ENCODE data around the gene NIPAL3.
A peak's percentile ranks its signal among the peaks of the same experiment; 100 is the strongest.

Gene NIPAL3

DNA sequence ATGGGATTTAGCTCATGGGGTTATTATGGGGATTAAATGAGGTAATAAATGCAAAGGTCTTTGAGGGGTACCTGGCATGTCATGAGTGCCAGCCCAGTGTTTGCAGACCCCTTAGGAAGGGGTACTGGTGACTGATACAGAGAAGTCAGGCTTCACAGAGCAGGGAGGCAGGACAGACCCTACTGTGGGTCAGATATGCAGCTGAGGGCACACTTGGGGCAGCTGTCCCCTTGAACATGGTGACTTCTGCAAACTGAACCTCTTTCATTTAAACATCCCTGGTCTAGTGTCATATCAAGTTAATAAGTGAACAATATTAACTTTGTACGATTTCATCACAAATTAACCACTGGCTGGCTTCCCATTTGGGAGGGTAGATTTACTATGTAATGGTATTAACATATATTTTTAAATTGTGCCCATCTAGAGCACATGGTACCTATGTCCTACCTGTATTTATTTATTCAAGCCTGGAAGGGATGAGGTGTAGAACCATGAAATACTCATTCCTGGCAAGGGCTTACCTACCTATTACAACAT is 27.9 kb upstream of the NIPAL3 start:
- Histone ChIP-seq H3K4me1 (ENCODE audit: control insufficient read depth in 2 of 2, insufficient read depth in 1 of 2, low read depth in 1 of 2, low read length in 2 of 2) (peaks cover 0 to 2% of the 10 kb centered on the region in 2 donors), H4K8ac (ENCODE audit: low read depth, low read length) (no peak overlapping the region), H3K14ac (ENCODE audit: low read length) (no peak overlapping the region), H2BK12ac (ENCODE audit: low read length) (no peak overlapping the region), H3K36me3 (replicated peaks in 1 of 2; ENCODE audit: control insufficient read depth in 2 of 2, insufficient read depth in 2 of 2, low read length in 2 of 2) (no peaks in the 10 kb centered on the region), H3K4ac (ENCODE audit: low read length) (no peak overlapping the region), H2AFZ (ENCODE audit: low read length) (no peak overlapping the region), H3K9me3 (replicated peaks in 1 of 2; ENCODE audit: control insufficient read depth in 2 of 2, insufficient read depth in 1 of 2, low read depth in 1 of 2, low read length in 2 of 2) (no peaks in the 10 kb centered on the region), H3K9ac (ENCODE audit: low read depth, low read length, poor library complexity) (no peak overlapping the region), H4K91ac (ENCODE audit: low read depth, low read length, poor library complexity) (no peak overlapping the region), H2BK15ac (ENCODE audit: low read length) (no peak overlapping the region), H2BK120ac (ENCODE audit: low read depth, low read length) (no peak overlapping the region), H3K4me3 (ENCODE audit: low read length in 2 of 2) (no peak overlapping the region), H3K18ac (ENCODE audit: low read length) (no peak overlapping the region), H3K27ac (replicated peaks; ENCODE audit: low read length) (no peak overlapping the region), H3K79me1 (ENCODE audit: low read depth, low read length) (no peaks in the 10 kb centered on the region), H3K23ac (ENCODE audit: low read depth, low read length, poor library complexity) (no peak overlapping the region), H2BK5ac (ENCODE audit: low read length) (no peak overlapping the region), H2AK5ac (ENCODE audit: low read depth, low read length) (no peak overlapping the region), H3K4me2 (ENCODE audit: insufficient read depth, low read length, poor library complexity, severe bottlenecking) (no peak overlapping the region), H3K27me3 (ENCODE audit: control insufficient read depth in 3 of 3, insufficient read depth in 3 of 3, low read depth in 1 of 3, low read length in 3 of 3) (no peaks in the 10 kb centered on the region)
- no CpG with 5 or more reads among the region's 1 CpG for WGBS, 2 donors (ENCODE audit: extremely low coverage in 2 of 2, insufficient read length in 2 of 2, insufficient replicate concordance in 1 of 2)
- no peak for DNase-seq (ENCODE audit: low spot score)

DNA sequence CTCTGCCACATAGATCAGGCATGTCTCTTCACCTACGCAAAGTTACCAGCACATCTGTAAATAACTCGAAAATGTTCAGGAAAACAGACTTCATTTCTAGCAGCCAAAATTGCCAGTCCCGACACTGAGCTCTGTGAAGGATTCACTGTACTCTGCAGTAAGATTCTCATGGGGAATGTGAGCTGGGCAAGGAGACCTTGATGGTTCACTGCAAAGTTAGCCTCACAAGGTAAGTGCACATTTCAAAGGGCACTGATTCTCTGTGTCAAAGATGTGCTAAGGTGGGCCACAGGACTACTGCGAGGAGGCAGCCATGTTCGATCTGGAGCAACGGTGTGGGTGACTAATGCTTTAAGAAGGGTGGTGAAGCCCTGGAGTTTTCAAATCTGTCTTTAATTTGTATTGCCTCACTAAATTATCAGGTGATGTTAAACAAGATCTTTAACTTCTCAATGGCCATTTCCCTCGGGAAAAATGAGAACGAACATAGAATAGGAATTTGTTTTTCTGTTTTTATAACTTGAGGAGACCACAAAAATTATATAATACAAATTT is 27.2 kb upstream of the NIPAL3 start:
- H3K27me3 ChIP-seq (ENCODE audit: control insufficient read depth in 3 of 3, insufficient read depth in 3 of 3, low read depth in 1 of 3, low read length in 3 of 3): no peaks in the 10 kb centered on the region
- no peak overlapping the region for H3K18ac ChIP-seq (ENCODE audit: low read length)
- peaks cover 0 to 2% of the 10 kb centered on the region in 2 donors for H3K4me1 ChIP-seq (ENCODE audit: control insufficient read depth in 2 of 2, insufficient read depth in 1 of 2, low read depth in 1 of 2, low read length in 2 of 2)
- no peaks in the 10 kb centered on the region for H3K79me1 ChIP-seq (ENCODE audit: low read depth, low read length)
- no peak overlapping the region for H2BK120ac ChIP-seq (ENCODE audit: low read depth, low read length)
- H3K4me3 ChIP-seq (ENCODE audit: low read length in 2 of 2): no peak overlapping the region
- H3K27ac ChIP-seq (replicated peaks; ENCODE audit: low read length): no peak overlapping the region
- WGBS, 2 donors (ENCODE audit: extremely low coverage in 2 of 2, insufficient read length in 2 of 2, insufficient replicate concordance in 1 of 2): no CpG with 5 or more reads among the region's 8 CpGs
- no peak overlapping the region for H3K23ac ChIP-seq (ENCODE audit: low read depth, low read length, poor library complexity)
- H2BK5ac ChIP-seq (ENCODE audit: low read length): no peak overlapping the region
- H3K9me3 ChIP-seq (replicated peaks in 1 of 2; ENCODE audit: control insufficient read depth in 2 of 2, insufficient read depth in 1 of 2, low read depth in 1 of 2, low read length in 2 of 2): no peaks in the 10 kb centered on the region
- H3K36me3 ChIP-seq (replicated peaks in 1 of 2; ENCODE audit: control insufficient read depth in 2 of 2, insufficient read depth in 2 of 2, low read length in 2 of 2): no peaks in the 10 kb centered on the region
- H3K14ac ChIP-seq (ENCODE audit: low read length): no peak overlapping the region
- no peak overlapping the region for H3K4ac ChIP-seq (ENCODE audit: low read length)
- no peak overlapping the region for H2BK12ac ChIP-seq (ENCODE audit: low read length)
- H2AK5ac ChIP-seq (ENCODE audit: low read depth, low read length): no peak overlapping the region
- H2AFZ ChIP-seq (ENCODE audit: low read length): no peak overlapping the region
- DNase-seq (ENCODE audit: low spot score): no peak
- H3K9ac ChIP-seq (ENCODE audit: low read depth, low read length, poor library complexity): no peak overlapping the region
- no peak overlapping the region for H2BK15ac ChIP-seq (ENCODE audit: low read length)
- H4K91ac ChIP-seq (ENCODE audit: low read depth, low read length, poor library complexity): no peak overlapping the region
- H4K8ac ChIP-seq (ENCODE audit: low read depth, low read length): no peak overlapping the region
- no peak overlapping the region for H3K4me2 ChIP-seq (ENCODE audit: insufficient read depth, low read length, poor library complexity, severe bottlenecking)

DNA sequence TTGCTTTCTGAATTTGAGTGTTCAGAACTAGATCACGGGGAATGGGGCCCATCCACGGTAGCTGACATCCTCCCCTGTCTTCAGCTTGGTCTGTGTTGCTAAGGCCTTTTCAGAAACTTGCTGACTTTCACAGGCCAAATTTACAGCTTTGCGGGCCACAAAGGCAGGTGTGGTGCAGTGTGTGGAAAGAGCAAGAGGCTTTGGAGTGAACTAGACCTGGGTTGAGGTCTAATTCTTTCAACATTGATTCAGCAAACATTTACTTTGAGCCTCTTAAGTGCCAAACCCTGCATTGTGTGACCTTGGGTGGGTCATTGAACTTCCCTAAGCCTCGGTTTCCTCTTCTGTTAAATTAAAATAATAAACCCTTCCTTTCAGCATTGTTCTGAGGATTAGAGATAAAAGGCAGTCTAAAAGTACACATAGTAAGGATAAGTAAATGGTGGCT is 26.3 kb upstream of the NIPAL3 start:
- no peak overlapping the region for H3K4ac ChIP-seq (ENCODE audit: low read length)
- H2BK5ac ChIP-seq (ENCODE audit: low read length): no peak overlapping the region
- H2BK120ac ChIP-seq (ENCODE audit: low read depth, low read length): no peak overlapping the region
- H3K4me3 ChIP-seq (ENCODE audit: low read length in 2 of 2): no peak overlapping the region
- whole genome bisulfite sequencing, 2 donors (ENCODE audit: extremely low coverage in 2 of 2, insufficient read length in 2 of 2, insufficient replicate concordance in 1 of 2): no CpG with 5 or more reads among the region's 4 CpGs
- no peak overlapping the region for H3K18ac ChIP-seq (ENCODE audit: low read length)
- H3K36me3 ChIP-seq (replicated peaks in 1 of 2; ENCODE audit: control insufficient read depth in 2 of 2, insufficient read depth in 2 of 2, low read length in 2 of 2): no peaks in the 10 kb centered on the region
- H2AK5ac ChIP-seq (ENCODE audit: low read depth, low read length): no peak overlapping the region
- DNase-seq (ENCODE audit: low spot score): no peak
- no peaks in the 10 kb centered on the region for H3K27me3 ChIP-seq (ENCODE audit: control insufficient read depth in 3 of 3, insufficient read depth in 3 of 3, low read depth in 1 of 3, low read length in 3 of 3)
- no peak overlapping the region for H2BK15ac ChIP-seq (ENCODE audit: low read length)
- H4K91ac ChIP-seq (ENCODE audit: low read depth, low read length, poor library complexity): no peak overlapping the region
- H2AFZ ChIP-seq (ENCODE audit: low read length): no peak overlapping the region
- peaks cover 2% of the 10 kb centered on the region for H3K79me1 ChIP-seq (ENCODE audit: low read depth, low read length)
- no peak overlapping the region for H3K9ac ChIP-seq (ENCODE audit: low read depth, low read length, poor library complexity)
- H3K9me3 ChIP-seq (replicated peaks in 1 of 2; ENCODE audit: control insufficient read depth in 2 of 2, insufficient read depth in 1 of 2, low read depth in 1 of 2, low read length in 2 of 2): no peaks in the 10 kb centered on the region
- H2BK12ac ChIP-seq (ENCODE audit: low read length): no peak overlapping the region
- H3K27ac ChIP-seq (replicated peaks; ENCODE audit: low read length): no peak overlapping the region
- no peaks in the 10 kb centered on the region for H3K4me1 ChIP-seq (ENCODE audit: control insufficient read depth in 2 of 2, insufficient read depth in 1 of 2, low read depth in 1 of 2, low read length in 2 of 2)
- H3K14ac ChIP-seq (ENCODE audit: low read length): no peak overlapping the region
- H3K23ac ChIP-seq (ENCODE audit: low read depth, low read length, poor library complexity): no peak overlapping the region
- no peak overlapping the region for H3K4me2 ChIP-seq (ENCODE audit: insufficient read depth, low read length, poor library complexity, severe bottlenecking)
- H4K8ac ChIP-seq (ENCODE audit: low read depth, low read length): no peak overlapping the region

DNA sequence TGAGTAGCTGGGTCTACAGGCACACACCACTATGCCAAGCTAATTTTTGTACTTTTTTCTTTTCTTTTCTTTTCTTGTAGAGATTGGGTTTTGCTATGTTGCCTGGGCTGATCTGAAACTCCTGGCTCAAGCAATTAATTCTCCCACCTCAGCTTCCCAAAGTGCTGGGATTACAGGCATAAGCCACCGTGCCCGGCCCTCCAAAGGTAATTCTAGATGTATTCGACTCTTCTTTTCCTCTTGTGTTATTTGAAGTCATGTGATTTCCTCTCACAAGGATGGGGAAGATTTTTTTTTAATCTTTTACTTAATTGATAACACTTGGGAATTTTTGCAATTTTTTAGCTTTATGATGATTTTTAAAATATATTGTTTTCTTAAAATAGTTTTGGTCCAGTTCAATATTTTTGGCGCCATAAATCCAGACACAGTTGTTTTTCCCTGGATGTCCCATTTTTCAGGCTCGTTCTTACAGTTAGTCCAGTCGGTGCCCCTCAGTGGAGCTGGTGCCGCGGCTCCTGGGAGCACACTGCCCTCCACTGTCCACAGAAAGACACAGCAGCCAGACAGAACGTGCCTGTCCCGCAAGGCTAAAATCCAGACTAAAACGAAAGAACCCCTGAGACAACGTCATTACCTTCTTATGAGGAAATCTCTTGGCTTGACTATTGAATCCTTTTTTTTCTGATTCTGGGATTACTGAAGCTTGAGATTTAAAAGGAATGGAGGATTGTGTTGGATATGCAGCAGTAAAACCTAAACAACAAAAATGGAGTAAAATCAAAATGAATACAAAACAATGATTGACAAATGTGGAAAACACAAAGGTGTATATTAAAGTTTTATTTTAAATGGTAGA is 24.4 kb upstream of the NIPAL3 start:
- Histone ChIP-seq H3K4me2 (ENCODE audit: insufficient read depth, low read length, poor library complexity, severe bottlenecking) (no peak overlapping the region), H3K4me1 (ENCODE audit: control insufficient read depth in 2 of 2, insufficient read depth in 1 of 2, low read depth in 1 of 2, low read length in 2 of 2) (no peaks in the 10 kb centered on the region), H3K9ac (ENCODE audit: low read depth, low read length, poor library complexity) (no peak overlapping the region), H3K14ac (ENCODE audit: low read length) (no peak overlapping the region), H3K4me3 (ENCODE audit: low read length in 2 of 2) (no peak overlapping the region), H3K36me3 (replicated peaks in 1 of 2; ENCODE audit: control insufficient read depth in 2 of 2, insufficient read depth in 2 of 2, low read length in 2 of 2) (no peaks in the 10 kb centered on the region), H2BK5ac (ENCODE audit: low read length) (no peak overlapping the region), H3K79me1 (ENCODE audit: low read depth, low read length) (peaks cover 2% of the 10 kb centered on the region), H4K91ac (ENCODE audit: low read depth, low read length, poor library complexity) (no peak overlapping the region), H3K9me3 (replicated peaks in 1 of 2; ENCODE audit: control insufficient read depth in 2 of 2, insufficient read depth in 1 of 2, low read depth in 1 of 2, low read length in 2 of 2) (no peaks in the 10 kb centered on the region), H2AK5ac (ENCODE audit: low read depth, low read length) (no peak overlapping the region), H2AFZ (ENCODE audit: low read length) (peak overlapping the region; percentile 53), H2BK12ac (ENCODE audit: low read length) (no peak overlapping the region), H2BK15ac (ENCODE audit: low read length) (no peak overlapping the region), H3K23ac (ENCODE audit: low read depth, low read length, poor library complexity) (no peak overlapping the region), H3K18ac (ENCODE audit: low read length) (no peak overlapping the region), H2BK120ac (ENCODE audit: low read depth, low read length) (no peak overlapping the region), H3K27me3 (ENCODE audit: control insufficient read depth in 3 of 3, insufficient read depth in 3 of 3, low read depth in 1 of 3, low read length in 3 of 3) (no peaks in the 10 kb centered on the region), H3K27ac (replicated peaks; ENCODE audit: low read length) (no peak overlapping the region), H4K8ac (ENCODE audit: low read depth, low read length) (no peak overlapping the region), H3K4ac (ENCODE audit: low read length) (no peak overlapping the region)
- WGBS, 2 donors (ENCODE audit: extremely low coverage in 2 of 2, insufficient read length in 2 of 2, insufficient replicate concordance in 1 of 2): no CpG with 5 or more reads among the region's 12 CpGs
- DNase-seq (ENCODE audit: low spot score): peak; percentile 58
